ENCODE results near the gene NIPAL3. TPM values are rescaled to one million over a fixed set of nuclear protein-coding genes. Genes with fewer than 3 reads are reported as not detected.

Gene NIPAL3
- polyA plus RNA-seq, 1 donor from 2014 or later, result 9.6 TPM

DNA sequence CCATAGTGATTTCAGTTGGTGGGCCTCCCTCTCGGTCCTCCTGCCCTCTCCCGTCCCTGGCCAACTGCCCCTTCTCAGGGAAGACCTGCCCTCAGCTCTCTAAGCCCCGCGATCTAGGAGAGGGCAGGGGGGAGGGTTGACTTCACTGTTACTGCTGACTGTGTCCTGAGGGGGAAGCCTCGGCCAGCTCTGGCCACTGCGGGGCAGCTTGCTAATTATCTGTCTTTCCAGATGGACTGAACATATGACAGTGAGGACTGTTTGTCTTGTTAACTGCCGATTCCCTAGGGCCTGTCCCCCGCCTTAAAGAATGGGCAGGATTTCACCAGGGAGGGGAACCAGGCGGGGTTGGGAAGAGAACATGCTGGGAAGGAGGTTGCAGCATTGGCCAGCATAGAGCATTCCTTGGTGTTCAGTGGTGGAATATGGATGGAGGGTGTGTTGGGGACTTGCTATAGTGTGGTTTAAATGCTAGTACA is 22.9 kb downstream of the NIPAL3 start:
- Histone ChIP-seq H3K27ac (ENCODE audit: low read length) (no peak overlapping the region), H3K27me3 (ENCODE audit: insufficient read depth, low read depth, low read length) (no peaks in the 10 kb centered on the region), H3K9ac (ENCODE audit: low read length) (no peak overlapping the region), H3K4me2 (ENCODE audit: low read length) (no peak overlapping the region), H3K9me2 (ENCODE audit: insufficient read depth, low read length) (no peaks in the 10 kb centered on the region), H2AFZ (ENCODE audit: low read depth, low read length) (no peak overlapping the region), H3K9me3 (ENCODE audit: low read length) (no peaks in the 10 kb centered on the region), H3K79me2 (replicated peaks; ENCODE audit: insufficient read depth, low read length) (no peaks in the 10 kb centered on the region), H3K4me3 (ENCODE audit: low read length) (no peak overlapping the region), H4K20me1 (ENCODE audit: insufficient read depth) (no peaks in the 10 kb centered on the region), H3F3A (ENCODE audit: insufficient read depth, low read length, poor library complexity, severe bottlenecking) (no peaks in the 10 kb centered on the region), H3K36me3 (ENCODE audit: insufficient read depth, low read length) (no peaks in the 10 kb centered on the region)
- no peak for TF ChIP-seq TAF1 (IDR thresholded peaks at IDR 0.05; ENCODE audit: low read depth)
- TF ChIP-seq MXI1 (conservative IDR thresholded peaks at IDR 0.05; ENCODE audit: poor library complexity, severe bottlenecking), result no peak
- no peak for TF ChIP-seq SMC3 (conservative IDR thresholded peaks at IDR 0.05; ENCODE audit: poor library complexity)

DNA sequence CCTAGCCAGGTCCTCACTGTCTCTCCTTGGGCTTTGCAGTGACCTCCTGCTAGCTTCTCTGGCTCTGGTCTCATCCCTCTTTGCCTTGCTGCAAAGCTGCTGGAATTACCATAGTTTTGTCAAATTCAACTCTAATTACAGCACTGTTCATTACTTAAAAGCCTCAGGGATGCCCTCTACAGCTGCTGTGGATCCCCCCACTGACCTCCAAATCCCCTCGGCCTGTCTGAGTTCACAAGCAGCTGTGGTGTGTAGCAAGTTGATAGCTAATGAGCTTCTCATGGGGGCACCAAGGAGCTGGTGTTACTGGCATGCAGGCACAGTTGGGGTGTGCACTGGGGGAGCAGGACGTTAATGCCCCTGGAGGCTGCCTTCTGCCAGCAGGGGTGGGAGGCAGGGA is 24.8 kb downstream of the NIPAL3 start:
- Histone ChIP-seq H3F3A (ENCODE audit: insufficient read depth, low read length, poor library complexity, severe bottlenecking) (no peaks in the 10 kb centered on the region), H4K20me1 (ENCODE audit: insufficient read depth) (no peaks in the 10 kb centered on the region), H3K9me2 (ENCODE audit: insufficient read depth, low read length) (no peaks in the 10 kb centered on the region), H3K36me3 (ENCODE audit: insufficient read depth, low read length) (no peaks in the 10 kb centered on the region), H2AFZ (ENCODE audit: low read depth, low read length) (no peak overlapping the region), H3K27ac (ENCODE audit: low read length) (no peak overlapping the region), H3K9ac (ENCODE audit: low read length) (no peak overlapping the region), H3K4me3 (ENCODE audit: low read length) (no peak overlapping the region), H3K4me2 (ENCODE audit: low read length) (no peak overlapping the region), H3K79me2 (replicated peaks; ENCODE audit: insufficient read depth, low read length) (no peaks in the 10 kb centered on the region), H3K27me3 (ENCODE audit: insufficient read depth, low read depth, low read length) (no peaks in the 10 kb centered on the region), H3K9me3 (ENCODE audit: low read length) (no peaks in the 10 kb centered on the region)
- no peak for TF ChIP-seq MXI1 (conservative IDR thresholded peaks at IDR 0.05; ENCODE audit: poor library complexity, severe bottlenecking)
- no peak for TF ChIP-seq RAD21 (conservative IDR thresholded peaks at IDR 0.05)
- TF ChIP-seq TAF1 (IDR thresholded peaks at IDR 0.05; ENCODE audit: low read depth), result no peak
- TF ChIP-seq SMC3 (conservative IDR thresholded peaks at IDR 0.05; ENCODE audit: poor library complexity), result no peak
- TF ChIP-seq EP300 (conservative IDR thresholded peaks at IDR 0.05; ENCODE audit: poor library complexity, severe bottlenecking), result no peak
- TF ChIP-seq EZH2 (IDR thresholded peaks at IDR 0.05; ENCODE audit: borderline replicate concordance, insufficient read depth, low read length, poor library complexity, severe bottlenecking), result no peak
- TF ChIP-seq, protein P1, sequence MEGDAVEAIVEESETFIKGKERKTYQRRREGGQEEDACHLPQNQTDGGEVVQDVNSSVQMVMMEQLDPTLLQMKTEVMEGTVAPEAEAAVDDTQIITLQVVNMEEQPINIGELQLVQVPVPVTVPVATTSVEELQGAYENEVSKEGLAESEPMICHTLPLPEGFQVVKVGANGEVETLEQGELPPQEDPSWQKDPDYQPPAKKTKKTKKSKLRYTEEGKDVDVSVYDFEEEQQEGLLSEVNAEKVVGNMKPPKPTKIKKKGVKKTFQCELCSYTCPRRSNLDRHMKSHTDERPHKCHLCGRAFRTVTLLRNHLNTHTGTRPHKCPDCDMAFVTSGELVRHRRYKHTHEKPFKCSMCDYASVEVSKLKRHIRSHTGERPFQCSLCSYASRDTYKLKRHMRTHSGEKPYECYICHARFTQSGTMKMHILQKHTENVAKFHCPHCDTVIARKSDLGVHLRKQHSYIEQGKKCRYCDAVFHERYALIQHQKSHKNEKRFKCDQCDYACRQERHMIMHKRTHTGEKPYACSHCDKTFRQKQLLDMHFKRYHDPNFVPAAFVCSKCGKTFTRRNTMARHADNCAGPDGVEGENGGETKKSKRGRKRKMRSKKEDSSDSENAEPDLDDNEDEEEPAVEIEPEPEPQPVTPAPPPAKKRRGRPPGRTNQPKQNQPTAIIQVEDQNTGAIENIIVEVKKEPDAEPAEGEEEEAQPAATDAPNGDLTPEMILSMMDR (IDR thresholded peaks at IDR 0.05; ENCODE audit: poor library complexity, severe bottlenecking), result no peak
- TF ChIP-seq POLR2AphosphoS5 (IDR thresholded peaks at IDR 0.05), result no peak
- TF ChIP-seq, protein P2, sequence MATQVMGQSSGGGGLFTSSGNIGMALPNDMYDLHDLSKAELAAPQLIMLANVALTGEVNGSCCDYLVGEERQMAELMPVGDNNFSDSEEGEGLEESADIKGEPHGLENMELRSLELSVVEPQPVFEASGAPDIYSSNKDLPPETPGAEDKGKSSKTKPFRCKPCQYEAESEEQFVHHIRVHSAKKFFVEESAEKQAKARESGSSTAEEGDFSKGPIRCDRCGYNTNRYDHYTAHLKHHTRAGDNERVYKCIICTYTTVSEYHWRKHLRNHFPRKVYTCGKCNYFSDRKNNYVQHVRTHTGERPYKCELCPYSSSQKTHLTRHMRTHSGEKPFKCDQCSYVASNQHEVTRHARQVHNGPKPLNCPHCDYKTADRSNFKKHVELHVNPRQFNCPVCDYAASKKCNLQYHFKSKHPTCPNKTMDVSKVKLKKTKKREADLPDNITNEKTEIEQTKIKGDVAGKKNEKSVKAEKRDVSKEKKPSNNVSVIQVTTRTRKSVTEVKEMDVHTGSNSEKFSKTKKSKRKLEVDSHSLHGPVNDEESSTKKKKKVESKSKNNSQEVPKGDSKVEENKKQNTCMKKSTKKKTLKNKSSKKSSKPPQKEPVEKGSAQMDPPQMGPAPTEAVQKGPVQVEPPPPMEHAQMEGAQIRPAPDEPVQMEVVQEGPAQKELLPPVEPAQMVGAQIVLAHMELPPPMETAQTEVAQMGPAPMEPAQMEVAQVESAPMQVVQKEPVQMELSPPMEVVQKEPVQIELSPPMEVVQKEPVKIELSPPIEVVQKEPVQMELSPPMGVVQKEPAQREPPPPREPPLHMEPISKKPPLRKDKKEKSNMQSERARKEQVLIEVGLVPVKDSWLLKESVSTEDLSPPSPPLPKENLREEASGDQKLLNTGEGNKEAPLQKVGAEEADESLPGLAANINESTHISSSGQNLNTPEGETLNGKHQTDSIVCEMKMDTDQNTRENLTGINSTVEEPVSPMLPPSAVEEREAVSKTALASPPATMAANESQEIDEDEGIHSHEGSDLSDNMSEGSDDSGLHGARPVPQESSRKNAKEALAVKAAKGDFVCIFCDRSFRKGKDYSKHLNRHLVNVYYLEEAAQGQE (IDR thresholded peaks at IDR 0.05; ENCODE audit: borderline replicate concordance), result no peak
